WTC11 (cell line): Measurements from ENCODE around the gene P2RY11.

Experiments used
- ZNF423 ChIP-seq: fragments of 250-450 bp; sonication (Bioruptor Pico); IDR thresholded peaks from 2 replicates; pipeline ENCODE4 v2.1.2; 2022; ENCODE audit warnings: mild to moderate bottlenecking, moderate library complexity
- TF ChIP-seq, protein P1 (sequence below): fragments of 200-600 bp; IDR thresholded peaks from 2 replicates; pipeline ENCODE4 v1.8.0; 2022; ENCODE audit warnings: antibody characterized with exemption

DNA sequence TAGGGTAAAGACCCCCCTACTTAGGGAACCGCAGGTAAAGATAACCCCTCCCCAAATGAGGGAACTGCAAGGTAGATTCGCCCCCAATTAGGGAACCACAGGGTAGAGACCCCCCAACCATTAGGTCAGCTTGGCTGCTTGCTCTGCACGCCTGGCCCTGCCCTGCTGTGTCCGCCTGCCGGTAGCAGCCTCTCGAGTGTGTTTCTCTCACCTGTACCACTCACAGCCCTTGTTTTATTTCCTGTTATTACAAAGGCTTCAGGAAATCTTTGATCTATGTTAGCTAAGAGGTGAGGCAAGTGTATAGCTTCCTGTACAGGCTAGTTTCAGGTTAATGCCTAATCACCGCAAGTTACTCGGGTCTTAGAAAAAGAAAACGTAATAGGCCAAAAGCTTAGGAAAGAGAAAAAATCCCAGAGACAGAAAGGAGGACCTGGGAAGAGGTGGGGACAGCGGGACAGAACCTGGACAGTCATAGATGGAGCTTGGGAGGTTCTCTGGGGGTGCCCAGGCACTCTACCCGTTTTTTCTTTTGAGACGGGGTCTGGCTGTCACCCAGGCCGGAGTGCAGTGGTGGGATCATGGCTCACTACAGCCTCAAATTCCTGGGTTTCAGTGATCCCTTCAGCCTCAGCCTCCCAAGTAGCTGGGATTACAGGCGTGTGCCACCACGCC, 31.3 kb downstream of the P2RY11 start:
- TF ChIP-seq, protein P1, sequence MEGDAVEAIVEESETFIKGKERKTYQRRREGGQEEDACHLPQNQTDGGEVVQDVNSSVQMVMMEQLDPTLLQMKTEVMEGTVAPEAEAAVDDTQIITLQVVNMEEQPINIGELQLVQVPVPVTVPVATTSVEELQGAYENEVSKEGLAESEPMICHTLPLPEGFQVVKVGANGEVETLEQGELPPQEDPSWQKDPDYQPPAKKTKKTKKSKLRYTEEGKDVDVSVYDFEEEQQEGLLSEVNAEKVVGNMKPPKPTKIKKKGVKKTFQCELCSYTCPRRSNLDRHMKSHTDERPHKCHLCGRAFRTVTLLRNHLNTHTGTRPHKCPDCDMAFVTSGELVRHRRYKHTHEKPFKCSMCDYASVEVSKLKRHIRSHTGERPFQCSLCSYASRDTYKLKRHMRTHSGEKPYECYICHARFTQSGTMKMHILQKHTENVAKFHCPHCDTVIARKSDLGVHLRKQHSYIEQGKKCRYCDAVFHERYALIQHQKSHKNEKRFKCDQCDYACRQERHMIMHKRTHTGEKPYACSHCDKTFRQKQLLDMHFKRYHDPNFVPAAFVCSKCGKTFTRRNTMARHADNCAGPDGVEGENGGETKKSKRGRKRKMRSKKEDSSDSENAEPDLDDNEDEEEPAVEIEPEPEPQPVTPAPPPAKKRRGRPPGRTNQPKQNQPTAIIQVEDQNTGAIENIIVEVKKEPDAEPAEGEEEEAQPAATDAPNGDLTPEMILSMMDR, result no peak
- no peak for TF ChIP-seq ZNF423 (CRISPR knock-in tag)
